ENCODE measurements around the gene HBA1.
"Not testable (repeated sequence)": the region's sequence is repeated elsewhere in the genome, so short reads cannot be mapped to it uniquely, and the experiment has no call there.

Gene HBA1

DNA sequence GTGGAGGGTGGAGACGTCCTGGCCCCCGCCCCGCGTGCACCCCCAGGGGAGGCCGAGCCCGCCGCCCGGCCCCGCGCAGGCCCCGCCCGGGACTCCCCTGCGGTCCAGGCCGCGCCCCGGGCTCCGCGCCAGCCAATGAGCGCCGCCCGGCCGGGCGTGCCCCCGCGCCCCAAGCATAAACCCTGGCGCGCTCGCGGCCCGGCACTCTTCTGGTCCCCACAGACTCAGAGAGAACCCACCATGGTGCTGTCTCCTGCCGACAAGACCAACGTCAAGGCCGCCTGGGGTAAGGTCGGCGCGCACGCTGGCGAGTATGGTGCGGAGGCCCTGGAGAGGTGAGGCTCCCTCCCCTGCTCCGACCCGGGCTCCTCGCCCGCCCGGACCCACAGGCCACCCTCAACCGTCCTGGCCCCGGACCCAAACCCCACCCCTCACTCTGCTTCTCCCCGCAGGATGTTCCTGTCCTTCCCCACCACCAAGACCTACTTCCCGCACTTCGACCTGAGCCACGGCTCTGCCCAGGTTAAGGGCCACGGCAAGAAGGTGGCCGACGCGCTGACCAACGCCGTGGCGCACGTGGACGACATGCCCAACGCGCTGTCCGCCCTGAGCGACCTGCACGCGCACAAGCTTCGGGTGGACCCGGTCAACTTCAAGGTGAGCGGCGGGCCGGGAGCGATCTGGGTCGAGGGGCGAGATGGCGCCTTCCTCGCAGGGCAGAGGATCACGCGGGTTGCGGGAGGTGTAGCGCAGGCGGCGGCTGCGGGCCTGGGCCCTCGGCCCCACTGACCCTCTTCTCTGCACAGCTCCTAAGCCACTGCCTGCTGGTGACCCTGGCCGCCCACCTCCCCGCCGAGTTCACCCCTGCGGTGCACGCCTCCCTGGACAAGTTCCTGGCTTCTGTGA is at the start of gene HBA1:
TSS of gene HBA1 (plus strand) at position 204 of the 906 bp plus-strand sequence. CDS start at position 241, 37 bp downstream.
- not testable (repeated sequence) for DNase-seq (ENCODE audit: low spot score)

GRCh38 chr16:129075-129474 is 47.4 kb upstream of the HBA1 start:
- no peak for DNase-seq (ENCODE audit: low spot score)

DNA sequence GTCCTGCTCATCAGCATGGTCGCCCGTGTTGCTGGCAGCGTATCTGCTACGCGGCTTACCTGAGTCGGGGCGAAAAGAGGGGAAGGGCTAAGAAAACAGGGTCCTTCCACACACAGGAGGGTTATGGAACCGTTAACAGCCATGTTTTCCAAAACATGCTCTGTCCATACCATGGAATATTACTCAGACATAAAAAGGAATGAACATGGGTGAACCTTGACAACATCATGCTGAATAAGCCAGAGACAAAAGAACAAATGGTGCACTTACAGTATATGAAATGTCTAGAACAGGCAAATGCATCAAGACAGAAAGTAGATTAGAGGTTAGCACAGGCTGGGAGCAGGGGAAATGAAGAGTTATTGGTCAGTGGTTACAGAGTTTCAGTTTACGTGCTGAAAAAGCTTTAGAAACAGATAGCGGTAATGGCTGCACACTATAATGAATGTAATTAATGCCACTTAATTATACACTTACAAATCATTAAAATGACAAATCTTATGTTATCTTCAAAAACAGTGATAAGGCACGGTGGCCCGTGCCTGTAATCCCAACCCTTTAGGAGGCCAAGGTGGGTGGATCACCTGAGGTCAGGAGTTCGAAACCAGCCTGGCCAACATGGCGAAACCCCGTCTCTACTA is 45.8 kb upstream of the HBA1 start:
- DNase-seq (ENCODE audit: low spot score): no peak

- DNase-seq (ENCODE audit: low spot score): no peak
Observed at GRCh38 chr16:132120-132519, 44.4 kb upstream of the HBA1 start.

- no peak for DNase-seq (ENCODE audit: low spot score)
Observed at GRCh38 chr16:133716-134115, 42.8 kb upstream of the HBA1 start.

DNA sequence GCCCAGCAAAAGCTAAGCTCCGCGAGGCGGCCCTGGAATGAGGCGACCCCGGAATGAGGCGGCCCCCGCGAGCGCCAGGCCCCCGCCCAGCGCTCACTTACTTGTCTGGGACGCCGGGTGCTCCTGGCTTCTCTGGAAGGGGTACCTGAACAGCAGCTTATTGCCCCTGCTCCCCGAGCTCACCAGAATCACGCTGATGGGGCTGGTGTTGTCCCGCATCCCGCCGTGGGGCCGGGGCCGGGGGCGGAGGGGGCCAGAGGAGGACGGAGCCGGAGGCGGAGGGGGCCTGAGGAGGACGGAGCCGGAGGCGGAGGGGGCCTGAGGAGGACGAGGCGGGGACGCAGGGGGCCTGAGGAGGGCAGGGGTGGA is 38.4 kb upstream of the HBA1 start:
- no peak for DNase-seq (ENCODE audit: low spot score)

DNA sequence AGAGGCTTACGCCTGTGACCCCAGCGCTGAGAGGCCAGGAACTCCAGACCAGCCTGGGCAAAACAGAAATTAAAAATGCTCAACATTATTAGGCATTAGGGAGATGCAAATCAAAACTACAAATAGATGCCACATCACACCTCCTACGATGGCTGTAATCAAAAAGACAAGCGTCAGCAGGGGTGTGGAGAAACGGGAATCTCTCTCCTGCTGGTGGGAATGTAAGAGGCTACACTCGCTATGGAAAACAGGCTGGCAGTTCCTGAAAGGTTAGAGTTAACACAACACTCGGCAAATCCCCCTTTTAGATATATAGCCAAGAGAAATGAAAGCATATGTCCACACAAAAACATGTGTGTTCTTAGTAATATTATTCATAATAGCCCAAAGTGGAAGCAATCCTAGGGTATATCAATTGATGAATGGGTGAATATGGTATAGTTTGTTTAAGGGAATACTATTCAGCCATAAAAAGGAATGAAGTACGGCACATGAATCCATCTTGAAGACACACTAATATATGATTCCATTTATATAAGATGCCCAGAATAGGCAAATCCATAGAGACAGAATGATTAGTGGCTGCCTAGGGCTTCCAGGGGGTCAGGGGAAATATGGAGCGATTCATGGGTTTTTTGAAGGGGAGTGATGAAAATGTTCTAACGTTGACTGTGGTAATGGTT is 36.2 kb upstream of the HBA1 start:
- no peak for DNase-seq (ENCODE audit: low spot score)

GRCh38 chr16:142405-142967 is 34.0 kb upstream of the HBA1 start:
- DNase-seq (ENCODE audit: low spot score): no peak

GRCh38 chr16:143047-143446 is 33.4 kb upstream of the HBA1 start:
- no peak for DNase-seq (ENCODE audit: low spot score)

DNA sequence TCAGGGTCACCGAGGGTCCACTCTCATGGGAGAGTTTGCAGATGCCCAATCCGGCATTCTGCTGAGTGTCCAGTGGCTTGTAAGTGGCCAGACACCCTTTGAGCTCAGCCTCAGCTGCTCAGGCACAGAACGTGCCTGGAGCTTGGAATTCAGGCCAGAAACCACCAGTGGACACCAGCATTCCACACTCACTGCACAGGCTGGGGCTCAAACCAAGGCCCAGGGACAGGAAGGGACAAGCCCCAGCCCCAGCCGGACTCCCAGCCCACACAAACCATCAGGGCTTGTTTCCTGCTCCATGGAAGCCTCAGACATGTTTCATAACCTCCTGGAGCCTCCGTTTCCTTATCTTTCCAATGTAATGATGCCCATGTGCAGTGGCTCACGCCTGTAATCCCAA is 33.0 kb upstream of the HBA1 start:
- DNase-seq (ENCODE audit: low spot score): no peak

DNA sequence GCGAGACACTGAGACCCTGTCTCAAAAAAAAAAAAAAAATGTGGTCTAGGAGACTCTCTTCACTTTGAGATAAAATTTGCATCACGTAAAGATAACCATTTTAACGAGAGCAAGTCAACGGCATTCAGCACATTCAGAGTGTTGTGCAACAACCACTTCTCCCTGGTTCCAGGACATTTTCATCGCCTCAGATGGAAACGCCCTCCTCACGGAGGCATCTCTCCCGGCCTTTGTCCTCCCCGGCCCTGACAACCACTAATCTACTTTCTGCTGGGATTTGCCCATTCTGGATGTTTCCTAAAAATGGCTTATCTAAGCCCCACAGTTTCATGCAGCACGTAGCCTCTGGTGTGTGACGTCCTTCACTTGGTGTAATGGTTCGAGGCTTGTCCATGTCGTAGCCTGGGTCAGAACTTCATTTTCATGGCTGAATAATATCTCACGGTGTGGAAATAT is 31.7 kb upstream of the HBA1 start:
- DNase-seq (ENCODE audit: low spot score): no peak

DNA sequence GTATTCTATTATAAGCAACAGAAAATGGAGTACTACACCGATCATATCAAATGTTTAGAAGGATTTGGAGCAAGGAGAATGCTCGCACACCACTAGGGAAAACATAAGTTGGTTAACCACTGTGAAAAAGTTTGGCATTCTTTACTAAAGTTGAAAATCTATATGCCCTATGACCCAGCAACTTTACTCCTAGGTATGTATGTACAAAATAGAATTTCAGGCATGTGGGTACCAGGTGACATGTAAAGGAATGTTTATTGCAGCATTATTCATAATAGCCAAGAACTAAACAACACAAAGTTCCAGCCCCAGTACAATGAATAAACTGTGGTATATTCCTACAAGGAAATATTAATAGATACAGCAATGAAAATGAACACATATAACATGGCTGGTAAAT is 29.8 kb upstream of the HBA1 start:
- DNase-seq (ENCODE audit: low spot score): no peak

DNA sequence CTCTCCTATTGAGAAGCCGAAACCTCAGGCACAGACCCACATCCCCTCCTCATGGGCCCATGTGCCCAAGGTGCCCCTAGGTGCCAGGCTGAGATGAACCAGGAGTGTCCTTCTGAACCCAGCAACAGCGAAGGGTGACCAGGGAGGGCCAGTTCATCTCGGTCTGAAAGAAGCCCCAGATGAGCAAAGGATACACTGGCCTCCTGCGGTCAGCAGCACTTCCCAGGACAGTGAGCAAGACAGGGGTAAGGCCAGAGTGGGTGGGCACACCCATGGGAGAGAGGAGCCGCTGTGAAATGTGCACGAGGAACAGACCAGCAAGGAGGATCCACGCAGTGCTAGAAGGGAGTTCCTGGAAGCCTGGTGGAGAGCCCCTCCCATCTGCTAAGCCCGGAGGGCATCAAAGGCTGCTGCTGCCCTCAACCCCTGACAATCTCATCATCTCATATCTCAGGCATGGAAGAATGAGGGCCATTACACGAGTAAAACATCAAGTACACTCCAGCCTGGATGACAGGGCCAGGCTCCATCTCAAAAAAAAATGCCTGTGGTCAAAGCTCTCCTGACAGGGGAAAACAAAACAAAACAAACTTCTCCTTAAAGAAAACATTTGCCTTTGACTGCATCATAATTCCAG is 27.3 kb upstream of the HBA1 start:
- no peak for DNase-seq (ENCODE audit: low spot score)

DNA sequence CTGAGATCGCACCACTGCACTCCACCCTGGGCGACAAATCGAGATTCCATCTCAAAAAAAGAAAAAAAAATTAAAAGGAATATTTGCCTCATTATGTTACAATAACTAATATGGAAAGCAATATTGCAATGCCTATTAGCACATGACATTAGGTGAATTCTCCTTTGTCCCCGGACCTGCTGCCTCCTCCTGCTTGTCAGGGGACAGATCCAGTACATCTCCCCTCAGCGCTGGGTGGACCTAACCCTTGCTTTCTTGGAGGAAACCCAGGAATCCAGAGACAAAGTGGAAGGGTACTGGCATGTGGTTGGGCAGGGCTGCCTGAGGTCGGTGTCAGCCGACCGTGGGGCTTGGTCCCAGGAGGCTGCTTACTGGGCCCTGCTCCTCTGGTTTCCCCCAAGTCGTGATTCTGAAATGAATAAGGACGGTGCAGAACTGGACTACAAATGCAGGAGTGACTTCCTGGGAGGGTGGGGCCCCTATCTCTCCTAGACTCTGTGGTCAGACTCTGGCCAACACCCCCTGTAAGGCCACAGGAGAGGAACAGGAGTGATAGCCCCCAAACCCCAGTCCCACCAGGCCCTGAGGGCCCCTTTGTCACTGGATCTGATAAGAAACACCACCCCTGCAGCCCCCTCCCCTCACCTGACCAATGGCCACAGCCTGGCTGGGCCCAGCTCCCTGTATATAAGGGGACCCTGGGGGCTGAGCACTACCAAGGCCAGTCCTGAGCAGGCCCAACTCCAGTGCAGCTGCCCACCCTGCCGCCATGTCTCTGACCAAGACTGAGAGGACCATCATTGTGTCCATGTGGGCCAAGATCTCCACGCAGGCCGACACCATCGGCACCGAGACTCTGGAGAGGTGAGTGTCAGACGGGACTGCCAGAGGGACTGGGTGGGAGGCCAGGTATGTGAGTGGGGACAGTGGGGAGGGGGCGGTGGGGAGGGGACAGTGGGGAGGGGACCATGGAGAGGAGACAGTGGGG is 24.0 kb upstream of the HBA1 start, which contains the start of gene HBZ:
TSS of gene HBZ (plus strand) at position 504 of the 988 bp plus-strand sequence. CDS start at position 770, 266 bp downstream.
- DNase-seq (ENCODE audit: low spot score): no peak

GRCh38 chr16:153129-153521 is 23.4 kb upstream of the HBA1 start:
- DNase-seq (ENCODE audit: low spot score): not testable (repeated sequence)

DNA sequence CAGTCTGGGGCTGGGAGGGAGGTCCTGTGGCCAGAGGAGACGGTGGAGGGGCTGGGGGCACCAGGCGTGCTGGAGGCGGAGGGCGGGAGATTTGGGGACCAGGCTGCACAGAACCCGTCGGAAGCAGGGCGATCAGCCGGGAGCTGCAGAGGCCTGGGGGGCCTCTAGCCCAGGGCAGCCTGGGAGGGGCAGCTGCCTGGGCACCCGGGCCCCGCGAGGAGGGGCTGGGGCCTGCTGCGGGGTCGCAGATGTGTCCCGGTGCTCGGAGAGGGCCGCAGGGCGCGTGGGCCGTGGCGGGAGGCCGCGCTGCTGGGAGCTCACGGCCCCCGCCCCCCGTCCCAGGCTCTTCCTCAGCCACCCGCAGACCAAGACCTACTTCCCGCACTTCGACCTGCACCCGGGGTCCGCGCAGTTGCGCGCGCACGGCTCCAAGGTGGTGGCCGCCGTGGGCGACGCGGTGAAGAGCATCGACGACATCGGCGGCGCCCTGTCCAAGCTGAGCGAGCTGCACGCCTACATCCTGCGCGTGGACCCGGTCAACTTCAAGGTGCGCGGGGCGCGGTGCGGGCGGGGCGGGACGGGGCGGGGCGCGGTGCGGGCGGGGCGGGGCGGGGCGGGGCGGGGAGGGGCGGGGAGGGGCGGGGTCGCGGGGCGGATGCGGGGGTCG is 22.8 kb upstream of the HBA1 start:
- DNase-seq (ENCODE audit: low spot score): not testable (repeated sequence)

GRCh38 chr16:154217-155030 is 22.1 kb upstream of the HBA1 start:
- DNase-seq (ENCODE audit: low spot score): no peak

GRCh38 chr16:155031-155398 is 21.5 kb upstream of the HBA1 start:
- no peak for DNase-seq (ENCODE audit: low spot score)

- no peak for DNase-seq (ENCODE audit: low spot score)
Observed at GRCh38 chr16:159136-159849, 17.2 kb upstream of the HBA1 start.

All from kidney capillary endothelial cell (primary cell).